ENCODE data around the gene ZNF543. TPM values are rescaled to one million over a fixed set of nuclear protein-coding genes. Genes with fewer than 3 reads are reported as not detected.
A peak's percentile ranks its signal among the peaks of the same experiment; 100 is the strongest.

ZNF543 gene
- total RNA-seq, 1 donor from 2014 or later = 5.7 TPM

GRCh38 chr19:57302727-57303401 lies 17.4 kb upstream of the ZNF543 start:
- no peak for DNase-seq (ENCODE audit: low read depth)
- no peak overlapping the region for H3K4me3 ChIP-seq (ENCODE audit: low read depth, low read length)
- no peak for TF ChIP-seq CTCF (conservative IDR thresholded peaks at IDR 0.05; ENCODE audit: low read depth, low read length)

- H3K4me3 ChIP-seq (ENCODE audit: low read depth, low read length) = no peak overlapping the region
- no peak for DNase-seq (ENCODE audit: low read depth)
- TF ChIP-seq CTCF (conservative IDR thresholded peaks at IDR 0.05; ENCODE audit: low read depth, low read length) = no peak
Observed at GRCh38 chr19:57305056-57305455, 15.2 kb upstream of the ZNF543 start.

GRCh38 chr19:57308514-57308913 lies 11.8 kb upstream of the ZNF543 start:
- no peak for TF ChIP-seq CTCF (conservative IDR thresholded peaks at IDR 0.05; ENCODE audit: low read depth, low read length)
- H3K4me3 ChIP-seq (ENCODE audit: low read depth, low read length) = no peak overlapping the region
- no peak for DNase-seq (ENCODE audit: low read depth)

GRCh38 chr19:57310792-57311191 lies 9.5 kb upstream of the ZNF543 start:
- DNase-seq (ENCODE audit: low read depth) = no peak
- no peak overlapping the region for H3K4me3 ChIP-seq (ENCODE audit: low read depth, low read length)
- TF ChIP-seq CTCF (conservative IDR thresholded peaks at IDR 0.05; ENCODE audit: low read depth, low read length) = no peak

GRCh38 chr19:57314146-57314545 lies 6.1 kb upstream of the ZNF543 start:
- no peak overlapping the region for H3K4me3 ChIP-seq (ENCODE audit: low read depth, low read length)
- no peak for TF ChIP-seq CTCF (conservative IDR thresholded peaks at IDR 0.05; ENCODE audit: low read depth, low read length)
- no peak for DNase-seq (ENCODE audit: low read depth)

GRCh38 chr19:57317503-57317902 lies 2.8 kb upstream of the ZNF543 start:
- DNase-seq (ENCODE audit: low read depth) = no peak
- H3K4me3 ChIP-seq (ENCODE audit: low read depth, low read length) = peak overlapping the region; percentile 12
- TF ChIP-seq CTCF (conservative IDR thresholded peaks at IDR 0.05; ENCODE audit: low read depth, low read length) = no peak

- no peak for DNase-seq (ENCODE audit: low read depth)
- no peak for TF ChIP-seq CTCF (conservative IDR thresholded peaks at IDR 0.05; ENCODE audit: low read depth, low read length)
- peak overlapping the region; percentile 77 for H3K4me3 ChIP-seq (ENCODE audit: low read depth, low read length)
Observed at GRCh38 chr19:57319869-57320179, 448 bp upstream of the ZNF543 start.
